ENCODE data around the gene APOD.

- TF ChIP-seq CTCF (IDR thresholded peaks at IDR 0.05) (no peak), POLR2A (IDR thresholded peaks at IDR 0.05) (no peak), EP300 (IDR thresholded peaks at IDR 0.05) (no peak)
Measured at GRCh38 chr3:195553268-195553667, 30.5 kb downstream of the APOD start.
